HG02610 (cell line): ENCODE measurements around the gene IRF1.

Experiments
- ATAC-seq: cut with Tn5 transposase; IDR thresholded peaks from one replicate; pipeline ENCODE4 v1.9.1; 2021; ENCODE audit warnings: mild to moderate bottlenecking, moderate library complexity; ENCODE audit not compliant: unreplicated experiment

IRF1 gene

DNA sequence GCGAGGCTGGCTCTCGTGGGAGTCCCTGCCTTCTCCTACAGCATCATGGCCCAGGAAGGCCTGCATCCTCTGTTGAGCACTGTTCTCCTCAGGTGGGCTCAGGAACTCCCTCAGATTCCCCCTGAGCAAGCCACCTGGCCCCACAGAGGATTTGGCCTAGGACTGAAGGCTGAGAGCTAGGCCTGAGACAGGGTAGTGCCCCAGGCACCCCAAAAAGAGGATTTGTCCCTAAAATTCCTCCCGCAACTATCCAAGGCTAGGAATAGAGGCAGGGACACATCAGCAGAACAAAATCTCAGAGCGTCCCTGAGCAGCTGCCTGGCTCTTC is 11.0 kb upstream of the IRF1 start:
- no peak for ATAC-seq

GRCh38 chr5:132500931-132501628 is 10.5 kb upstream of the IRF1 start:
- peak; percentile 49 for ATAC-seq

GRCh38 chr5:132500244-132500930 is 9.8 kb upstream of the IRF1 start:
- no peak for ATAC-seq

DNA sequence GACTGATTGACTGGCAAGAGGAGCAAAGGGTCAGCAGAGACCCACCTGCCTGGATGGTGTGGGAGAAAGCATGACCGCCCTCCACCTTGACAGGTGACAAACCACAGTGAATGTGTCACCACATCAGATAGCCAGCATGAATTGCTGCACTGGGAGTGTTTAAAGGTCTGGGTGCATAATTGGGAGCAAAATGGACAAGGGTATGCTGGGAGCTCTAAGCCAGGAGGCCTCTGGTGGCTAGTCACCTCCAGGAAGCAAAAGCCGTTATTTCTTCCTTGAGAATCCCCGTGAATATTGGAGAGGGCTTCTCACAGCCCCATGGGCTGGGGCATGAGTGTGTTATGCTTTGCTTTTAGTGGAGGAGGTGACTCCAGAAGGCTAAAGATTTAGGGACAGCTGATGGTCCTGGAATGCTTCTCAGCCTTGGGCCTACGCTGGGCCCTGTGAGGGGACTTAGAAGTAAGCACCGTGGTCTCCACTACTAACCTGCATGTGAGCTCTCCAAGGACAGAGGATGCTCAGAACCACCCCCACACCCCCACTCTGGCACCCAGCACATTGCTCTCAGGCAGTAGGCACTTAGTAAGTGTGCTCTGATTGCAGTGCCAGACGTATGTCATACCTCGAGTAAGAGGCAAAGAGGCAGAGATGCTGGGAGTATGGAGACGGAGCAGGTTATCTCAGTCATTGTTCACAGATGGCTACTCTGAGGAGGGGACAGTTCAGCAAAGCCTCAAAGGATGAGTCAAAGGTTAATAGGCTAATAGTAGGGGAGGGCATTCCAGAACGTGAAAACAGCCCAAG is 9.1 kb upstream of the IRF1 start:
- ATAC-seq, result no peak

DNA sequence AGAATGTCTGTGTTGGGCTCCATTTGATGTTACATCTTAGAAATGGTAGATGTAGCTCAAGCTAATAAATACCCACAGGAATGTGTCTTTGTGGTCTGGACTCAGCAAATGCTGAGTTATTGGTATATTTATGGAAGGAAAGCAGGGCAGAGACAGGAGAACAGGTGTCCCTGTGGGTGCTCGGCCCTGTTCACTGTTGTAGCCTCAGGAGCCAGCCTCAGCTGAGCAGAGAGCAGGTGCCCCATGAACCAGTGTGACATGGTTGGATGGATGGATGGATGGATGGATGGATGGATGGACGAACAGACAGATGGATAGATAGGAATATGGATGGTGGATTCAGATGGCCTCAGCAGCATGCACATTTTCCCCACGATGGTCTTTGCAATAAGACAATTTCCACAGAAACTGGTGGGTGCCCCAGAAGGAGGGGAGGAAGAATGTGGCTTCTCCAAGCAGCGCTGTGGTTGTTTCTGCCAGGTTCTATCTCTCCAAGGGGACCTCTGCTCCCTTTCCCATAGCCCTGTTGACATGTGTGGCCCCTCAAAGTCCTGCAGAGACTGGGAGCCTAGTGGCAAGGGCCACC is 8.2 kb upstream of the IRF1 start:
- no peak for ATAC-seq

DNA sequence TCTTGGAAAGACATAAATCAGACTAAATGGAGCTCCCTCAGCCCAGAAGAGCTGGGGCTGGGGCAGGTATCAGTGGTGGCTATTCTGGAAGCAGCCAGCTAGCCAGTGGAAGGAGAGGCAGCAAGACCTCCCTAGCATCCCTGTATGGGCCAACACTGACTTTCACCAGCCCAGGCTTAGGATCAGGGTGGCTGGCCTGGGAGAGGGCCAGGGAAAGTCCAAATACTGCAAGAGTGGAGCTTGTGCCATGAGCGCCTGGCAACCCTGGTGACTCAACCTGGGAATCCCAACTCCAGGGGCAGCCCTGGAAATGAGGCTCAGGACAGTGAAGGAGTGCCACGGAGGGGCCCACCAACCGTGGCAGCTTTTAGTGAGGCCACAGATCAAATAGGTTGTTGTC is 7.6 kb upstream of the IRF1 start:
- ATAC-seq, result no peak

GRCh38 chr5:132497488-132497997 is 7.0 kb upstream of the IRF1 start:
- no peak for ATAC-seq

GRCh38 chr5:132496631-132497487 is 6.3 kb upstream of the IRF1 start:
- peak; percentile 42 for ATAC-seq

- ATAC-seq, result peak; percentile 27
Observed at GRCh38 chr5:132496191-132496630, 5.6 kb upstream of the IRF1 start.

DNA sequence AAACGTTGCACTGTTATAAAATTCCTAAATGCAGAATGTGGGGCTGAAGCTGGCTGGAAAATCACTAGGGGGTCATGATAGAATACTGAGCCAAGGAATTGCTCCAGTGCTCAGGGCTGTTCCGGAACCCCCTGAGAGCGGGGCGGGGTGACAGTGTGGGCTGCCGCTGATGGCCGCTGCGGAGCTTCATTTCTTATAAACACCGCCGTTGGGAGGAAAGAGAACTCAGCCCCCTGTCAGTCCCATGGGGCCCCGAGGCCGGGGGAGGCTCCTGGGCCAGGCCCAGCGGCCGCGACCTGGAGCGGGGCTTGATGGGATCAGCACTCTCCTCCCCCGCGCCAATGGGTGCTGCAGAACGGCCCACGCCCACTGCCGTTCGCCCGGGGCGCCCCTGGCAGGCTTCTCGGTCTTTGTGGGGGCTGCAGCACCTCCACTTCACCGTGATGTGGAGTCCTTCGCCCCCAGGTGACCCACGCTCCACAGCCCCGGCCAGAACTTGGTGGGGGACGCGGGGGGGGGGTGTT is 5.2 kb upstream of the IRF1 start:
- peak; percentile 28 for ATAC-seq

GRCh38 chr5:132493821-132494220 is 3.2 kb upstream of the IRF1 start:
- no peak for ATAC-seq

- no peak for ATAC-seq
Observed at GRCh38 chr5:132493241-132493640, 2.7 kb upstream of the IRF1 start.

GRCh38 chr5:132492386-132493125 is 2.0 kb upstream of the IRF1 start:
- ATAC-seq, result no peak

DNA sequence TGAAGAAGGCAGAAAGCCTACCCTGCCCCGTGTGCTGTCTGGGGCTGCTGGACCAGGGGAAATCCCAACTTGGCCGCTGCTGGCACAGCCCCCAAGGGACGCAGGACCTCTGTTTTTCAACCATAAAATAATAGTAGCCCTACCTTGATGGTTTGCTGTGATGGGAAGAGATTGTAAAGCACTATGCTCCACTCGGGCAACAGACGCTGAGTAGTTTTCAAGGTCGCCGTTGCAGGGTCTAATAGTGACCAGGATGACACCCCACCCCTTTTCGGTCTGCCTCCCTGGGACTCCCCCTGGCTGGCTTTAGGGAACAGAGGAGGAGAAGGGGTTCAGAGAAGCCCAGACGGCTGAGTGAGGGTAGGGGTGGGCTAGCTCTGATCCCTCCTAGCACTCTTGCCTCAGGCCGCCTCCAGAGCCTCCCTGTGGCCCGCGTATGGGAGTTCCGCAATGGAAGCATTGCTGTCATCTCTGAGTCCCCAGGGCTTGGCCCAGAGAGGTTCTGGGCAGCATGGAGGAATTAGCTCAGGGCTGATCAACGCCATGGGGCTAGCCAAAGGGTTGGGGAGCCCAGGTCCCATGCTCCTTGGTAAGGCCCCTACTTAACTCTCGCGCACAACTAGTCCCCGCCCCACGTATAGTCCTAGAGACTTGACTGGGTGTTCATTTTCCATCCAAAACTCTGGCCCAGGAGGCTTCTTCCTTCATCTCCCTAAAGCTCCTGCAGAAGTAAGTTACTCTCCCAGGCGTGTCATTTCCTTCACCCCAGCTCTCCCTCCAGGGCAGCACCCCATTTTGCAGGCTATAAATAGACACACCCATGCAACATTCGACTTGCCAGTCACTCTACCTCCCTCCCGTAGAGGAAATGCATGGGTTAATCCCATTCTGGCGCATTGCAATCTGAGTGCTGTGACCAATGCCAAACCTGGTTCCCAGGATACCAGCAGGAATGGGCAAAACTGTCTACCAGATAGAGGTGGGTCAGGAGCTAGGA is 1.1 kb upstream of the IRF1 start:
- ATAC-seq, result peak; percentile 18

GRCh38 chr5:132489871-132490483 is 596 bp downstream of the IRF1 start:
- ATAC-seq, result peak; percentile 11

GRCh38 chr5:132489051-132489770 is 1.4 kb downstream of the IRF1 start:
- no peak for ATAC-seq

DNA sequence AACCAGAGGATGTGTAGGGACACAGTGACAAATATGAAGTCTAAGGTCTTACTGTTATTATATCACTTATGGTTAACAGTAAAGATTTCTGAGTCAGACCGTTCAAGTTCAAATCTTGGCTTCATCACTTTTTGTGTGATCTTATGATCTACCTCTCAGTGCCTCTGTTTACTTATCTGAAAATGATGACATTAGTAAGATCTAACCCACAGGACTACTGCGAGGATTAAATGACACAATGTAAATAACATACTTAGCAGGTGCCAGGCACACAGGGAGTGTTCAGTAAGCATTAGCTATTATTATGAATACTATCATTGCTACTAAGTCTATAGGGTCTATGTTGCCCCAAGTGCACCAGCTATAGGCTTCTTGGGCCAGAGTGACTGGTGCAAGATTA is 2.0 kb downstream of the IRF1 start:
- no peak for ATAC-seq
